Retina (tissue), 1 donor: Measurements from ENCODE around the gene DENND4B.
"Not testable (repeated sequence)": the region's sequence is repeated elsewhere in the genome, so short reads cannot be mapped to it uniquely, and the experiment has no call there.

Experiments
- DNase-seq: peaks from one replicate; pipeline ENCODE4 v3.0.0-alpha.2; 2016

The DENND4B gene

DNA sequence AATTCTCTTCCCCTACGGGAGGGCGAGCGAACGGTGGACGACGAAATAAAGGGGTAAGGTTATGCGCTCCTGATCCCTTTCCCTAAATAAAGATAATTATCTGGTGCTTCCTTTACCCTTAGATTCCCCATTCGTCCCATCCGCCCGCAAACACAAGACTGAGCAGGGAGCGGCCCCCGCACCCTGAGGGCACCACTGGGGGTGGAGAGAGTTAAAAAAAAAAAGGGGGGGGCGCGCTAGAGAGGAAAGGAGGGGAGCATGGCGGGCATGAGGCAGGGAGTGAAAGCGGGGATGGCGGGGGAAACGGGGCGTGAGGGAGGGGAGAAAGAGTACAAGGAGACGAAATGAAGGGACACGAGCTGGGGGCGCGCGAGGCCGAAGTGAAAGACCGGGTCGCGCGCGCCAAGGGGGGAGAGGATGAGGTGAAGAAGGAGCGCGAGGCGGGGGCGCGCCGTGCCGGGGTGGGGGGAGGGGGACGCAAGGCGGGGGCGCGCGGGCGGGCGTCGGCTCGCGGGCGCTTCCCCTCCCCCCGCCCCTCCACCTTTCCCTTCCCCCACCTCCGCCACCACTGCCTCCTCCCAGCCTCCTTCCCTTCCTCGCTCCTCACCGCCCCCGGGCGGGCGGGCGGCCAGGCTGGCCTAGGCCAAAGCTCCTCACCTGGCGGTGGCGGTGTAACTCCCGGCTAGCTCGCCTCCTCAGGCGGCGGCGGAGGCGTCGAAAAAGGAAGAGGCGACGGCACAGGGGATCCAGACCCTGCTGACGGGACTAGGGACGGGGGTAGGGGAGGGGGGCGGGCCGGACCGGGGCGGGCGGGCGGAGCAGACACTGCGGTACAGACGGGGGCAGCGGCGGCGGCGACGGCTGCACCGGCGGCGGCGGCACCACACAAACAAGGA, 24.2 kb downstream of the DENND4B start:
- peak; percentile 45 for DNase-seq

DNA sequence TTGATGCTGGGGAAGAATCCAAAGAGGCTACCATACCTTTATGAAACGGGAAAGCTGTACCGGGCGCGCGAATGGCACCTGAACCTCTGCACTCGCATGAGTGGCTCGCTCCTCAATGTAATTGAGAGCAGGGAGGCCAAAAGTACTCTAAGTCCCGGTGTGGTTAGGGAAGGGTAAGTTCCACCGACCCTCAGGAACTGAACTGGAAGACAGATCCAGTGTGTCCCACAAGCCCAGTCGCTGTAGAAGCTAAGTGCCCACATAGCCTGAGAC, 24.8 kb downstream of the DENND4B start:
- no peak for DNase-seq

DNA sequence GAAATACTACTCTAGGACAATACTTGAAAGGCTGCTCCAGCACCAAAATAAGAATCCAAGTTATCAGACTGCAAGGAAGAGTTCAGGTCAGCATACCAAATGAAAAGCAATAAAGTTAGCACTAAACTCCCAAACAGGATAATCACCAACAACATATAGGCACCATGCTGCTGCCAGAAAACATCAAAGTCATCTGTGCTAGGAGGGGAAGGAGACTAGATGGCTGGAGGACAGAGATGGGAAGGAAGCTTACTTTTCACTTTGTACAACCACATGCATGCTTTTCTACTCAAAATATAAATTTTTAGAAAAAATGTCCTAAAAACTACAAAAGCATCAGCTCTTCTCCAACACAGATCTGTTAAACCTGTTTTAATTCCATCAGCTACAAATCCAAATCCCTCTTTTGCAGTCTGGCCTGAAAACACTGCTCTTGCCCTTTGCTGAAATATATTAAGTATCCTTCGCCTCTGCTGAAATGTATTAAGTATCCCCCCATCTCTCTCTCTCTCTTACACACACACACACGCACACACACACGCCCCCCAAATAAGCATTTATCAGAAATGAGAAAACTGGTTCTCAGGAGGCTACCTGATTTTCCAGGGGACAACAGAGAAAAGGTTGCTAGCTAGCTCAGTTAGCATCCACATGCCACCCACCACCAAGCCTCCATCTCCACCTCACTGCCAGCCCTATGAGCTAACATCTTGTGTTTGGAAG, 25.3 kb downstream of the DENND4B start:
- DNase-seq: no peak

DNA sequence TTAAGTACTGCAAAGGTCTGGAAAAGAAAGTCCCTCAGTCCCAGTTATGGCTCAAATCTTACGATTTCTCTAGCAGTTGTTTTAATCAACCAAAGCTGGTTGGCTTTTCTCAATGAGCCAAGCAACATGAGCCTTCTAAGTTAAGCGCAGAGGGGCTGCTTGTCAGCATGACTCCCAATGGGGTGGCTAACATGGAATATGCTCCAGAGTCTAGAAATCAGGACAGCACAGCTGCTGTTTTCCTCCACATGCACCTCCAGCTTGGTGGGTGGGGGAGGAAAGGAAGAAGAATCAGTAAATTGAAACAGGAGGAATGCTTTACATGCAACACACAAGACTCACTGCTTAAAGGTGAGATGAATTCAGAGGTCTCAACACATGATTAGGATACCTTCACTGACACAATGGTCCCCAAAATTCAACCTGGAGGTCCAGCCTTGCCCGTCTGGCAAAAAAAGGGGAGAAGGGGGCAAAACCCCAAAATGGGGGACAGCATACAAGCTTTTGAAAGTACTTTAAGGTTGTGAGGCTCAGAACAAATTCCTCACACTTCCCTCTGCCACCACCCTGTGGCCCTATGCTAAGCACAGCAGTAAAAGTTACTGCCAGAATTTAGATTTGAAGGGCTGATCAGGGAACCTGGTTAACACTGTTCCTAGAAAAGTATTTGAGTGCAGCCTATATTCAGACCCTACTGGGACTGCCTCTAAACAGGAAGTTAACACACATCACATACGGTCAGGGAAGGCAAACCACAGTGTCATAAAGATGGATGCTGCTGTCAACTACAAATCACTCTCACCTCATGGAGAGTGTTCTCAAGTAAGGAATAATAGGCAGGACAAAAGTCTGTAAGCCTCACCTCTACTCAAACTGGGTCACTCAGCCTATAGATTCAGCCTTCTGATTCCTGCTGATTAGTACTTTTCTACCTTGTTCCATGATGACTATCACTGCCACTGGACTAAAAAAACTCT, 26.4 kb downstream of the DENND4B start:
- DNase-seq: no peak

DNA sequence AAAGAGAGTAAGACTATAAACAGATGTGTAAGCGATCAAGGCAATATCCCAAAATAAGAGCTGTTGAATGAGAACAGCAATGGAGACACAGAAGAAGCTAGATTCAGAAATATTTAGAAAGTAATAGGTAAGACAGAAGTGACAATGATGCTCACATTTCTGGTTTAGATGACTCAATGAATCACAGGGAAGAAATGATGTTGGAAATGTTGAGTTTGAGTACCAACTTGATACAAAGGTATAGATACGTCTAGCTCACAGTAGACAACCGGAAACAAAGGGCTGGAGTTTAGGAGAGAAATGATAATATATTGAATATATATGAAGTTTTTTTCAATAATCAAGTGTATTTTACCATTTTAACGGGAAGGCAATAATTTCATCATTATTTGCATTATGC, 30.2 kb downstream of the DENND4B start:
- DNase-seq: no peak

DNA sequence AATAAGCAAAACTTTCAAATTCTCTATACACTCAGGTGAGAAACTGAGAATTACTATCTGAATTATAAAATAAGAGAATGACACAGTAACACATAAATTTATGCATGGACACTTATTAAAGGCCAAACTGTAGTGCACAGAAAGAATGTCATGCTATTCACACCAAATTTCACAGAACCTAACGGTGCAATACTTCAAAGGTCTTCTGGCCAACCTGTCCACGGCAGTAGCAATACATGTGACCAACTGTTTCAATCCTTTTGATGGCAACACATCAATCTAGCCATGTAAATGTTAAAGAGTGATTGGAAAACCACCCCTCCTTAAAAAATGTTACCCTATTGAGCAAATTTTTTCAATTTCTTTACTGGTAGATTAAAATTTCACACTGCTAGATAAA, 34.2 kb downstream of the DENND4B start:
- DNase-seq: no peak

DNA sequence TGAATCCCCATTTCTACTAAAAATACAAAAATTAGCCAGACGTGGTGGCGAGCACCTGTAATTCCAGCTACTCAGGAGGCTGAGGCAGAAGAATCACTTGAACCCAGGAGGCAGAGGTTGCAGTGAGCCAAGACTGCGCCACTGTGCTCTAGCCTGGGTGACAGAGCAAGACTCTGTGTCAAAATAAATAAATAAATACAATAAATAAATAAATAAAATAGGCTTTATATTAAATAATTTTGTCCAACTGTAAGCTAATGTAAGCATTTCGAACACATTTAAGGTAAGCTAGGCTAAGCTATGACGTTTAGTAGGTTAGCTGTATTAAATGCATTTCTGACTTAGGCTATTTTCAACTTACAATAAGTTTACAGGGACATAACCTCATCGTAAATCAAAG, 36.0 kb downstream of the DENND4B start:
- DNase-seq: not testable (repeated sequence)

DNA sequence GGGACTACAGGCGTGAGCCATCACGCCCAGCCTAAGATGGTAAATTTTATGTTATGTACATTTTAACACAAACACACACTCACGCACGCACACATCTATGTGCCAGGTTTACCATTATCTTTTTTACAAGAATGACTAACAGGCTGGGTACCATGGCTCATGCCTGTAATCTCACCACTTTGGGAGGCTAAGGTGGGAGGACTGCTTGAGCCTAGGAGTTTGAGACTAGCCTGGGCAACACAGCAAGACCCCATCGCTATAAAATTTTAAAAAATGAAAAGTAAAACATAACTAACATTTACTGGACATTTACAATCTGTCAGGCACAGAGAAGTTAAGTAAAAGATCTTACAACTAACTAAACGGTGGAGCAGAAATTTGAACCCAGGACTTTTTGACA, 38.4 kb downstream of the DENND4B start:
- no peak for DNase-seq

DNA sequence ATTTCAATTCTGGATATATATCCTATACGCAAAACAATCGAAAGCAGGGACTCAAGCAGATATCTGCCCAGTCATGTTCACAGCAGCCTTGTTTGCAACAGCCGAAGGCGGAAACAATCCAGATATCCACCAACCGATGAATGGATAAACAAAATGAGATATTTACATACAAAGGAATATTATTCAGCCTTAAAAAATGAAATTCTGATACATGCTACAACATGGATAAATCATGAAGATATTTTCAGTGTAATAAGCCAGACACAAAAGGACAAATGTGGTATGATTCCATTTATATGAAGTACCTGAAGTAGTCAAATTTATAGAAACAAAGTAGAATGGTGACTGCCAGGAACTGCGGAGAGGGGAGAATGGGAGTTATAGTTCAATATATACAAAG, 39.4 kb downstream of the DENND4B start:
- no peak for DNase-seq

DNA sequence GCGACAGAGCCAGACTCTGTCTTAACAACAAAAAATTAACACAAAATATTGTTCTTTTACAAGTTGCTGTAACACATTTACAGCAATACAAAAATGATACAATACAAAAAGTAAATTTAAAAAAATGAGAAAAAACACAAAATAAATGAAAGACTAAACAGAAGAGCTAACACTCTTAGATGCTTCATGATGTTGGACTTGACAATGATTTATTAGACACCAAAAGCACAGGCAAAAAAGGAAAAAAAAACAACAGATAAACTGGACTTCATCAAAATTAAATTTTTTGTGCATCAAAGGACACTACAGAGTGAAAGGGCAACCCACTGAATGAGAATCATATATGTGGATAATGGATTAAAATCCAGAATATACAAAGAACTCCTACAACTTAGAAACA, 40.1 kb downstream of the DENND4B start:
- no peak for DNase-seq

DNA sequence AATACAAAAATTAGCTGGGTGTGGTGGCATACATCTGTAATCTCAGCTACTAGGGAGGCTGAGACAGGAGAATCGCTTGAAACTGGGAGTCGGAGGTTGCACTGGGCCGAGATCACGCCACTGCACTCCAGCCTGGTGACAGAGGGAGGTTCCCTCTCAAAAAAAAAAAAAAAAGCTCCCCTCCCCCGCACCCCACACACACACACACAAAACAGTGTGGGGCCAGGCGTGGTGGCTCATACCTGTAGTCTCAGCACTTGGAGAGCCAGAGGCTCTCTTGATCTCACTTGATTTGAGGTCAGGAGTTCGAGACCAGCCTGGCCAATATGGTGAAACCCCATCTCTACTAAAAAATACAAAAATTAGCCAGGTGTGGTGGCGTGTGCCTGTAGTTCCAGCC, 40.6 kb downstream of the DENND4B start:
- DNase-seq: not testable (repeated sequence)

DNA sequence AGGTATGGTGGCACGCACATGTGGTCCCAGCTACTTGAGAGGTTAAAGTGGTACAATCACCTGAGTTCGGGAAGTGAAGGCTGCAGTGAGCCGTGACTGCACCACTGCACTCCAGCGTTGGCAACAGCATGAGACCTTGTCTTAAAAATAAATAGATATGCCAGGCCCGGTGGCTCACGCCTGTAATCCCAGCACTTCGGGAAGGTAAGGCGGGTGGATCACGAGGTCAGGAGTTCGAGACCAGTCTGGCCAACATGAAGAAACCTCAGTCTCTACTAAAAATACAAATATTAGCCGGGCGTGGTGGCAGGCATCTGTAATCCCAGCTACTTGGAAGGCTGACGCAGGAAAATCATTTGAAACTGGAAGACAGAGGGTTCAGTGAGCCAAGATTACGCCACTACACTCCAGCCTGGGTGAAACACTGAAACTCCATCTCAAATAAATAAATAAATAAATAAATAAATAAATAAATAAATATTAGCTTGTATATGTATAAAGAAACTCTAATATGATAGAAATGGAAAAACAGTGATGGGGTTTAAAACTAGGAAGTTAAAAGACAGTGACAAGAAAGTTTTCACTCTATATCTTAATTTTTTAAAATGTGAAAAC, 42.6 kb downstream of the DENND4B start:
- no peak for DNase-seq

DNA sequence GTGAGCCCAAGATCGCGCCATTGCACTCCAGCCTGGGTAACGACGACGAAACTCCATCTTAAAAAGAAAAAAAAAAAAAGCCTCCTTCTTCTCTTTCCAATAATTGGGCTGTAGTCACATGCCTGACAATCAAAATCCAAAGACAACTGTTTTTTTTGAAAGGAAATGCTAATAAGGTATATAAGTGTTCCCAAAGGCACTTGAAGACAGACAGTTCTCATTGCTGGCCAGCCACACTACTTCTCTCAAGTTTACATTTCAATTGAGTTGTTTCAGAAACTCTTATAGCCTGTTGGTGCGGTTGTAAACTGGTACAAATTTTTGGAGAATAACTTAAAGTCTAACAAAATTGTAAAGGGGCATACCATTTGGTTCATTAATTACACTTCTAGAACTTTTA, 47.0 kb downstream of the DENND4B start:
- DNase-seq: no peak

DNA sequence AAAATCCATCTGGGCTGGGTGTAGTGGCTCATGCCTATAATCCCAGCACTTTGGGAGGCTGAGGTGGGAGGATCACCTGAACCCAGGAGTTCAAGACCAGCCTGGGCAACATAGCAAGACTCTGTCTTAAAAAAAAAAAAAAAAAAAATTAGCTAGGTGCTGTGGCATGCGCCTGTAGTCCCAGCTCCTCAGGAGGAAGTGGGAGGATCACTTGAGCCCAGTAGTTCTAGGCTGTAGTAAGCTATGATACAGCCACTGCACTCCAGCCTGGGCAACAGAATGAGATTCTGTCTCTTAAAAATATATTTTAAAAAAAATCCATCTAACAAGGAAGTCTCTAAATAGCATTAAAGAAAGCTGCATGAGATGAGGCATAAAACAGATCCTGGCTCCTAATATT, 50.7 kb downstream of the DENND4B start:
- DNase-seq: not testable (repeated sequence)

DNA sequence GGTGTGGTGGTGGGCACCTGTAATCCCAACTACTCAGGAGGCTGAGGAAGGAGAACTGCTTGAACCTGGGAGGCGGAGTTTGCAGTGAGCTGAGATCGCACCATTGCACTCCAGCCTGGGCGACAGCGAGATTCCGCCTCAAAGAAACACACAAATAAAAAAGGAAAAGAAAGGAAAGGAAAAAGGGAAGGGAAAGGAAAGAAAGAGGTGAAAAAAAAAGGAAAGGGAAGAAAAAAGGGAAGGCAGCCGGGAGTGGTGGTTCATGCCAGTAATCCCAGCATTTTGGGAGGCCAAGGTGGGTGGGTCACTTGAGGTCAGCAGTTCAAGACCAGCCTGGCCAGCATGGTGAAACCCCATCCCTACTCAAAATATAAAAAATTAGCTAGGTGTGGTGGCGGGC, 55.5 kb downstream of the DENND4B start:
- not testable (repeated sequence) for DNase-seq

DNA sequence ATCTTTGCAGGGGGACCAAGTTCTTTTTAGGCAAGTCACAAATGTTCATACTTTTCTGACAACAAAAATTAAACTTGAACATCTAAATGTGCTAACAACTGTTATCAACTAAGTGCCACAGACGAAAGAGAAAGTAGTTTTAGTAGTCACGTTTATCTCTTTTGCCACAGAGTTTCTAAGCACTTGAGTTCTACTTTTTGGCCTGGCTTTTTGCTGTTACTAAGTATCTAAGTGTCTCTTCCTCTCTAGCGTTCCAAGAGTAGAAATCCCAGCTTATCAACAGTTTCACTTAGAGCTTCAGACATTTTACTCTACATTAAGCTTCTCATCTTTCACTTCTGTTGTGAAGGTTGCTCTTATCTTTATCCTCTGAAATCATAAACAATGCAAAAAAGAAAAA, 58.0 kb downstream of the DENND4B start:
- no peak for DNase-seq

DNA sequence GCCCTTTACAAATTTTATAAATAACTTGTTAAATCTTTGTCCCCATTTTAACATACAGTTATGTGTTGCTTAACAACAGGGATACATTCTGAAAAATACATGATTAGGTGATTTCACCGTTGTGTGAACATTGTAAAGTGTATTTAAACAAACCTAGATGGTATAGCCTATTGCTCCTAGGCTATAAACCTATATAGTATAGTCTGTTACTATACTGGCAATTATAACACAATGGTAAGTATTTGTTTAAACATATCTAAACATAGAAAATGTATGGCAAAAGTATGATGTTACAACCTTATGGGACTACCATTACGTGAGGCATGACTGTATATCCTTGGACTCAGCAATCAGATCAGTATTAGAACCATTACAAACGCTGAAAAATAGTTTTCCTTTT, 60.4 kb downstream of the DENND4B start:
- DNase-seq: no peak

DNA sequence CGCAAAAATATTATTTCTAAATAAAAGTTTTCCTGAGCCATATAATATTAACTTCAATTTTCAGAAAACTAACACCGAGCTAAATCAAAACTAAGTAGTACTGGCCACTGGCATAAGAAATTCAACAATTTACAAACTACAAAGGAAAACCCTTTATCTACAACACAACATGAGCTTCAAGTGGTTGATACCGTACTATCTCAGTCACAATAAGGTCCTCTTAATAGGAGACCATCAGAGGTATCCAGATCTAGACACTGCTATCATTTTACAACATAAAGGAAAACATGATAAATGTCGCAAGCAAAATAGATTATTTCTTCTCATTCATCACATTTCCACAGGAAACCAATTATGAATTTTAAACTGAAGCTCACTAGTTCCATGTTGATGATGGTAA, 63.3 kb downstream of the DENND4B start:
- no peak for DNase-seq

DNA sequence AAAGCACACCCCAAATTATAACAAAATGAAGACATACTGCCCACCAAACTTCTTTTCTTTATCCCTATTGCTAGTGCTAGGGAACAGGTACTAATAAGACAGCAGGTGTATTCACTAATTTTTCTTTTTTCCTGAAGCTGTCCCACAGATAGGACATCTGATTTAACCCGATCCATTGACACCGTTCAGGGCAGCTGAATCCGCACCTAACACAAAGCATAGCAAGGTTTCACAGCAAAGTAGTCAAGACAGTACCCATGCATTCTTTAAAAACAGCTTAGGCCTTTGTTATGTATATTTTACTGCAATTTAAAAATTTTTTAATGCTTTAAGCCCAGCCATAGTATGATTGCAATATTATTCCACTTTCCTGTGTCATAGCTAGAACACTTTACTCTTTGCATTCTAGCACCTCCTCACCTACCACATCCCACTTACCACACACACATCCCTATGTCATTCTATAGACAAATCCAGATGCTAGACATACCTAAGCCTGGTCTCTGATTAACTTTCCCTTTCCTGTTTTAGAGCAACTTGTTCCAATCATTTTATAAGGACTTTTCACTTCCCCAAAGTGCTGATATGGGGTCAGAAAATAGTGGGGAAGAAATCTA, 64.1 kb downstream of the DENND4B start:
- DNase-seq: no peak

DNA sequence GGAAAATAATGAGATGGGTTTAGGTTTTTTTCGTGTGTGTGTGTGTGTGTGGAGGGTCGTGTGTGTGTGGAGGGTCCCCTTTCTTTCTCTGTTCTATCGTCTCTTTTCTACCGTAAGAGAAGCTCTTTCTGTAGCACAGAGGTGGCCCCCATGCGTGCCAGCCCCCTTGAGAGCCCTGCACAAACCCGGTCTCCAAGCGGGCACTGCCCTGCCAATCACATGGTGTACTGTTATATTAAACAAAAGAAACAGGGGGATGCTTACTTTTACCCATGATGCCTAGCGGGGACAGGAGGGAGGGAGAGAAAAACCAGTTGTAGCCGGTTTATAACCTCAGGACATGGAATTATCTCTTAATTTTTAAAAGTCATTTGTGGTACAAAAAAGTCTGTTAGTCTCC, 64.8 kb downstream of the DENND4B start:
- peak; percentile 86 for DNase-seq

DNA sequence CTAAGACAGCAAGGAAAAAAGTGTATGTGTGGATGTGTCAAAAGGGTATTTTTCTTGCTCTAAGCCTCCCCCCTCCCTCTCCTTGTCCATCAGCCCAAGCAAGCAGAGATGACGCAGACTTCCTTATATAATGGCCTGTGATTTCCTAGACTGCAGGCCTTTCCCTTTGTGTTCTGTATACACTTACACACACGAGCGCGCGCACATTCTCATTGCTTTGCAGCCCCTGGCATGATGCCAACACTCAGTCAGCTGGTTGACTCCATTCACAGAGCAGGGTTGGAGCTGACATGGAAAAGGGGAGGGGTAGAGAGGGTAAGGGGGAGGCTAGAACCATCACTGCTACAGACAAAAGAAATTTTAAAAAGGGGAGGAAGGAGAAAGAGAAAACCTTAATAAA, 65.6 kb downstream of the DENND4B start:
- peak; percentile 91 for DNase-seq

DNA sequence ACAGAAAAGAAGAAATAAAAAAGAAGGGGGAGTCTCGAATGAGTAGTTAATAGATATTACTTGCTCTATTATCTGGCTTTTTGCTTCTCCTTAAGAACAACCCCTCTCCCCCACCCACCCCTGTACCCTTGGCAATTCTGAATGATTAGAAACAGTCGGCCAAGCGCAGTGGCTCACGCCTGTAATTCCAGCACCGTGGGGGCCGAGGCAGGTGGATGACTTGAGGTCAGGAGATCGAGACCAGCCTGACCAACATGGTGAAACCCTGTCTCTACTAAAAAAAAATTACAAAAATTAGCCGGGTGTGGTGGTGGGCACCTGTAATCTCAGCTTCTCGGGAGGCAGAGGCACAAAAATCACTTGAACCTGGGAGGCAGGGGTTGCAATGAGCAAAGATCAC, 66.5 kb downstream of the DENND4B start:
- DNase-seq: no peak
